MM.1S (cell line): Measurements from ENCODE around the gene ADH1B.

ENCODE experiments used
- DNase-seq: peaks from one replicate; pipeline ENCODE4 v3.0.0-alpha.2; 2015
- H2AFZ ChIP-seq: fragments of 300-600 bp; sonication (generic); 2 replicates; pipeline ENCODE4 v1.6.0; 2016; ENCODE audit warnings: antibody characterized with exemption, low read length
- H3F3A ChIP-seq: fragments of 300-600 bp; sonication (generic); 2 replicates; pipeline ENCODE4 v1.6.1; 2016; ENCODE audit warnings: mild to moderate bottlenecking, antibody characterized with exemption, low read length, moderate library complexity, mixed read lengths; ENCODE audit not compliant: insufficient read depth
- H3K27ac ChIP-seq: fragments of 300-600 bp; sonication (generic); 2 replicates; pipeline ENCODE4 v1.5.1; 2016; ENCODE audit warnings: mild to moderate bottlenecking, low read length
- H3K27me3 ChIP-seq: fragments of 300-600 bp; sonication (generic); replicated peaks from 2 replicates; pipeline ENCODE4 v1.6.0; 2016; ENCODE audit warnings: low read length; ENCODE audit not compliant: insufficient read depth
- H3K36me3 ChIP-seq: fragments of 300-600 bp; sonication (generic); replicated peaks from 2 replicates; pipeline ENCODE4 v1.6.1; 2016; ENCODE audit warnings: mild to moderate bottlenecking, low read length, mixed read lengths; ENCODE audit not compliant: insufficient read depth
- H3K4me1 ChIP-seq: fragments of 300-600 bp; sonication (generic); 2 replicates; pipeline ENCODE4 v1.6.1; 2016; ENCODE audit warnings: low read length, mixed read lengths
- H3K4me2 ChIP-seq: fragments of 300-600 bp; sonication (generic); 2 replicates; pipeline ENCODE4 v1.6.0; 2016; ENCODE audit warnings: low read depth, low read length
- H3K4me3 ChIP-seq: fragments of 300-600 bp; sonication (generic); 2 replicates; pipeline ENCODE4 v1.5.1; 2016; ENCODE audit warnings: low read length, mixed read lengths
- H3K79me2 ChIP-seq: fragments of 300-600 bp; sonication (generic); 2 replicates; pipeline ENCODE4 v1.6.1; 2016; ENCODE audit warnings: mixed run types, low read length, mixed read lengths
- H3K9ac ChIP-seq: fragments of 300-600 bp; sonication (generic); 2 replicates; pipeline ENCODE4 v1.6.1; 2016; ENCODE audit warnings: low read length, mixed read lengths
- H3K9me2 ChIP-seq: fragments of 300-600 bp; sonication (generic); replicated peaks from 2 replicates; pipeline ENCODE4 v1.6.1; 2016; ENCODE audit warnings: mild to moderate bottlenecking, low read length, mixed read lengths; ENCODE audit not compliant: insufficient read depth
- H3K9me3 ChIP-seq: fragments of 300-600 bp; sonication (generic); replicated peaks from 2 replicates; pipeline ENCODE4 v1.6.1; 2016; ENCODE audit warnings: mild to moderate bottlenecking, low read length, mixed read lengths; ENCODE audit not compliant: insufficient read depth
- H4K20me1 ChIP-seq: fragments of 300-600 bp; sonication (generic); 2 replicates; pipeline ENCODE4 v1.6.1; 2016; ENCODE audit warnings: mild to moderate bottlenecking, low read length, moderate library complexity, mixed read lengths; ENCODE audit not compliant: insufficient read depth
- CTCF ChIP-seq: fragments of 300-600 bp; sonication (generic); IDR thresholded peaks from 2 replicates; pipeline ENCODE4 v1.5.1; 2016; ENCODE audit warnings: antibody characterized with exemption, low read length, mixed read lengths
- EZH2 ChIP-seq: fragments of 300-600 bp; sonication (generic); optimal IDR thresholded peaks from 2 replicates; pipeline ENCODE3; 2017; ENCODE audit warnings: low read depth, mild to moderate bottlenecking, antibody characterized with exemption, low read length, mixed read lengths
- EZH2phosphoT487 ChIP-seq: fragments of 300-600 bp; sonication (generic); IDR thresholded peaks from 2 replicates; pipeline ENCODE4 v1.6.1; 2018; ENCODE audit warnings: antibody characterized with exemption, low read length

Gene ADH1B

GRCh38 chr4:99339172-99339571 lies 18.0 kb upstream of the ADH1B start:
- H3K27ac ChIP-seq: no peak overlapping the region
- no peaks in the 10 kb centered on the region for H3K4me1 ChIP-seq
- H3K9ac ChIP-seq: no peak overlapping the region
- H4K20me1 ChIP-seq: no peaks in the 10 kb centered on the region
- DNase-seq: no peak
- H3K9me3 ChIP-seq: no peaks in the 10 kb centered on the region
- H3K9me2 ChIP-seq: no peaks in the 10 kb centered on the region
- H3K4me3 ChIP-seq: no peak overlapping the region
- no peaks in the 10 kb centered on the region for H3K36me3 ChIP-seq
- H3K4me2 ChIP-seq: no peak overlapping the region
- no peaks in the 10 kb centered on the region for H3K79me2 ChIP-seq
- no peak overlapping the region for H2AFZ ChIP-seq
- no peaks in the 10 kb centered on the region for H3K27me3 ChIP-seq
- no peaks in the 10 kb centered on the region for H3F3A ChIP-seq
- TF ChIP-seq EZH2 (no peak), EZH2phosphoT487 (no peak), CTCF (no peak)

- Histone ChIP-seq H3K9ac (no peak overlapping the region), H4K20me1 (no peaks in the 10 kb centered on the region), H3K27ac (no peak overlapping the region), H3K36me3 (no peaks in the 10 kb centered on the region), H3K79me2 (no peaks in the 10 kb centered on the region), H3K4me3 (no peak overlapping the region), H3F3A (no peaks in the 10 kb centered on the region), H3K9me2 (no peaks in the 10 kb centered on the region), H2AFZ (no peak overlapping the region), H3K4me1 (no peaks in the 10 kb centered on the region), H3K27me3 (no peaks in the 10 kb centered on the region), H3K9me3 (no peaks in the 10 kb centered on the region), H3K4me2 (no peak overlapping the region)
- no peak for DNase-seq
- TF ChIP-seq EZH2phosphoT487 (no peak), EZH2 (no peak), CTCF (no peak)
These were observed 15.4 kb upstream of the ADH1B start for GRCh38 chr4:99336553-99336952.

- no peak overlapping the region for H3K4me2 ChIP-seq
- no peak overlapping the region for H3K4me3 ChIP-seq
- H3K9me2 ChIP-seq: no peaks in the 10 kb centered on the region
- no peak overlapping the region for H3K9ac ChIP-seq
- no peaks in the 10 kb centered on the region for H3K36me3 ChIP-seq
- H3K9me3 ChIP-seq: no peaks in the 10 kb centered on the region
- no peaks in the 10 kb centered on the region for H4K20me1 ChIP-seq
- no peaks in the 10 kb centered on the region for H3K27me3 ChIP-seq
- no peaks in the 10 kb centered on the region for H3F3A ChIP-seq
- TF ChIP-seq CTCF (no peak), EZH2 (no peak), EZH2phosphoT487 (no peak)
- H3K4me1 ChIP-seq: no peaks in the 10 kb centered on the region
- H3K79me2 ChIP-seq: no peaks in the 10 kb centered on the region
- DNase-seq: no peak
- H3K27ac ChIP-seq: no peak overlapping the region
- H2AFZ ChIP-seq: no peak overlapping the region
These were observed 13.7 kb upstream of the ADH1B start for GRCh38 chr4:99334880-99335279.
